GM21526 (cell line): Measurements from ENCODE around the gene AHRR.
"Not testable (repeated sequence)": the region's sequence is repeated elsewhere in the genome, so short reads cannot be mapped to it uniquely, and the experiment has no call there.

Experiments
- ATAC-seq: cut with Tn5 transposase; IDR thresholded peaks from one replicate; pipeline ENCODE4 v1.9.1; 2021; ENCODE audit warnings: moderate library complexity; ENCODE audit not compliant: unreplicated experiment, low FRiP score

AHRR gene

GRCh38 chr5:405421-405820 lies 83.9 kb downstream of the AHRR start:
- ATAC-seq, result no peak

- ATAC-seq, result no peak
These were observed 84.5 kb downstream of the AHRR start for GRCh38 chr5:406041-406440.

GRCh38 chr5:407051-407450 lies 85.5 kb downstream of the AHRR start:
- no peak for ATAC-seq

- no peak for ATAC-seq
These were observed 86.3 kb downstream of the AHRR start for GRCh38 chr5:407801-408268.

- no peak for ATAC-seq
These were observed 89.5 kb downstream of the AHRR start for GRCh38 chr5:410911-411517.

- ATAC-seq, result no peak
These were observed 90.2 kb downstream of the AHRR start for GRCh38 chr5:411728-412127.

- not testable (repeated sequence) for ATAC-seq
These were observed 93.7 kb downstream of the AHRR start for GRCh38 chr5:414991-415927.

GRCh38 chr5:415928-416635 lies 94.6 kb downstream of the AHRR start:
- ATAC-seq, result no peak

- ATAC-seq, result no peak
These were observed 95.1 kb downstream of the AHRR start for GRCh38 chr5:416636-416960.

GRCh38 chr5:417301-418161 lies 96.0 kb downstream of the AHRR start:
- no peak for ATAC-seq

- no peak for ATAC-seq
These were observed 96.9 kb downstream of the AHRR start for GRCh38 chr5:418162-419121.

GRCh38 chr5:419970-420369 lies 98.5 kb downstream of the AHRR start:
- ATAC-seq, result no peak

GRCh38 chr5:420632-421286 lies 99.2 kb downstream of the AHRR start:
- ATAC-seq, result no peak

GRCh38 chr5:421287-421880 lies 99.9 kb downstream of the AHRR start:
- ATAC-seq, result no peak

GRCh38 chr5:421901-422300 lies 100.4 kb downstream of the AHRR start:
- ATAC-seq, result no peak

GRCh38 chr5:422323-423232 lies 101.1 kb downstream of the AHRR start:
- no peak for ATAC-seq

- no peak for ATAC-seq
These were observed 101.7 kb downstream of the AHRR start for GRCh38 chr5:423233-423565.
